Adrenal gland (tissue), 12 donors: ENCODE data around the gene PNPLA2. TPM values are rescaled to one million over a fixed set of nuclear protein-coding genes. Genes with fewer than 3 reads are reported as not detected.
A peak's percentile ranks its signal among the peaks of the same experiment; 100 is the strongest.

Source experiments
- DNase-seq, 7 donors: peaks; one replicate each; pipeline ENCODE4 v3.0.0-alpha.2; 2019 to 2020
- H3K27ac ChIP-seq, 5 donors: fragments of 200-600 bp; sonication (generic) in 4 of 5; 1 replicate in 3 of 5; 2 replicates in 2 of 5; pipeline versions ENCODE4 v1.5.1 to v1.8.0; 2016 to 2020; ENCODE audit warnings: mild to moderate bottlenecking in 1 of 5
- H3K27me3 ChIP-seq: fragments of 200-600 bp; 2 replicates; pipeline ENCODE4 v1.8.0; 2021
- H3K36me3 ChIP-seq, 2 donors: fragments of 200-600 bp; replicated peaks in 1 of 2; 1 replicate in 1 of 2; 2 replicates in 1 of 2; pipeline versions ENCODE4 v1.5.1 to v1.8.0; 2018 to 2022
- H3K4me1 ChIP-seq, 2 donors: fragments of 200-600 bp; replicated peaks in 1 of 2; 1 replicate in 1 of 2; 2 replicates in 1 of 2; pipeline versions ENCODE4 v1.5.1 to v1.8.0; 2018 to 2021
- H3K4me3 ChIP-seq, 4 donors: fragments of 200-600 bp; sonication (generic) in 3 of 4; one replicate each; pipeline ENCODE4 v1.5.1; 2016 to 2018
- H3K9me3 ChIP-seq, 3 donors: fragments of 200-600 bp; sonication (generic) in 1 of 3; replicated peaks in 1 of 3; 1 replicate in 2 of 3; 2 replicates in 1 of 3; pipeline versions ENCODE4 v1.5.1 to v1.8.0; 2016 to 2021
- CTCF ChIP-seq, 6 experiments: fragments of 450-650 bp in 4 of 6; fragments of 200-600 bp in 2 of 6; sonication (generic) in 1 of 6; IDR thresholded peaks; 1 replicate in 5 of 6; 2 replicates in 1 of 6; pipeline versions ENCODE4 v1.5.1 to v1.8.0; 2016 to 2021; ENCODE audit warnings: antibody characterized with exemption in 6 of 6, mild to moderate bottlenecking in 2 of 6, moderate library complexity in 1 of 6
- POLR2A ChIP-seq, 2 donors: fragments of 450-650 bp; IDR thresholded peaks; one replicate each; pipeline ENCODE4 v1.6.1; 2017; ENCODE audit warnings: antibody characterized with exemption in 2 of 2, mild to moderate bottlenecking in 2 of 2, moderate library complexity in 1 of 2
- WGBS, 4 donors: extraction: QIAGEN DNeasy Blood & Tissue Kit in 2 of 4; methylation state at CpG; one replicate each; pipeline versions ENCODE4 v1.1.5 to v1.1.7; 2013 to 2017; 5-methylcytosine and 5-hydroxymethylcytosine counted together
- intact Hi-C, 2 donors: fragments of 100-400 bp; cut with DNase I; formaldehyde crosslinking; loops; one replicate each; pipeline versions ENCODE4 v1.14.1 to v1.15.0; 2022 to 2023
- polyA plus RNA-seq, 3 donors: library from polyadenylated mRNA; stranded (reverse); fragments of 200-250 nt in 2 of 3; fragments of 350-450 nt in 1 of 3; fragmentation: Illumina TruSeq in 1 of 3; extraction: RNeasy Lipid Tissue Mini Kit (QIAGEN cat#74804) in 1 of 3; gene quantifications; one replicate each; pipeline ENCODE4 v1.2.3, GENCODE V29; 2013 to 2014
- total RNA-seq, 9 donors: library from RNA; depleted of rRNA in 4 of 9; stranded (reverse); fragments of >200 nt in 4 of 9; fragments of 120-200 nt in 1 of 9; fragmentation: NEBNext Ultra II Directional in 1 of 9; extraction: Animal tissue kit (Norgen Biotek cat#: 25700) in 1 of 9; gene quantifications; one replicate each; pipeline versions ENCODE4 v1.1.0 to v1.2.4, GENCODE V29; 2013 to 2023
- donor health status: healthy with polysubstance abuse.
- donor health status: Bipolar disorder and iron deficiency.
- donor health status: DM: yes; HTN: yes; CAD: no.
- donor health status: DM: no; HTN: no; CAD: no.
- donor health status: DM: no; HTN: no; CAD: no.
- donor health status: DM: yes; HTN: yes; CAD: no.

Gene PNPLA2
- total and polyA plus RNA-seq, 12 donors = 24.1 to 403 (median 124) TPM

- 31 to 43% (median 37%) methylated on average over 25 to 36 of the region's 36 CpGs for WGBS, 4 donors
- peak overlapping the region; percentile 62 to 96 (median 75) for H3K4me3 ChIP-seq
- H3K9me3 ChIP-seq = no peaks in the 10 kb centered on the region
- peak overlapping the region; percentile 95 to 98 (median 97) for H3K27ac ChIP-seq
- TF ChIP-seq POLR2A (IDR thresholded peaks at IDR 0.05) (no peak), CTCF (IDR thresholded peaks at IDR 0.05) (no peak)
- peaks cover 0 to 24% of the 10 kb centered on the region in 2 donors for H3K36me3 ChIP-seq
- no peaks in the 10 kb centered on the region for H3K27me3 ChIP-seq
- intact Hi-C loops = no loop called here
- DNase-seq = peak in 3 of 7 donors; percentile 88 to 92 (median 91)
- peaks cover 27 to 40% of the 10 kb centered on the region in 2 donors for H3K4me1 ChIP-seq
Observed at GRCh38 chr11:808427-809286, 10.1 kb upstream of the PNPLA2 start.

- peak within 1 kb of the TSS; percentile 66 to 96 (median 75) for H3K4me3 ChIP-seq
- H3K9me3 ChIP-seq = no peaks in the 10 kb centered on the region
- peaks cover 25 to 36% of the 10 kb centered on the region in 2 donors for H3K4me1 ChIP-seq
- H3K27me3 ChIP-seq = no peaks in the 10 kb centered on the region
- intact Hi-C loops = no loop called here
- TF ChIP-seq CTCF (IDR thresholded peaks at IDR 0.05) (no peak), POLR2A (IDR thresholded peaks at IDR 0.05) (peak; percentile 87 to 88)
- H3K27ac ChIP-seq = peak within 1 kb of the TSS; percentile 95 to 98 (median 97)
- WGBS, 4 donors = 0 to 1% (median 0%) methylated on average over 6 to 81 of the region's 81 CpGs
- H3K36me3 ChIP-seq = peaks cover 0 to 26% of the 10 kb centered on the region in 2 donors
- DNase-seq = peak; percentile 98 to 99 (median 98)
Observed at GRCh38 chr11:809287-810039, 9.3 kb upstream of the PNPLA2 start, which contains the start of gene RPLP2. Gene RPLP2, plus strand, starts transcription at chr11:809967. Its CDS starts 268 bp downstream, at chr11:810235.

GRCh38 chr11:810040-810567 lies 8.6 kb upstream of the PNPLA2 start:
- H3K27ac ChIP-seq = peak overlapping the region; percentile 95 to 98 (median 97)
- H3K36me3 ChIP-seq = peaks cover 0 to 26% of the 10 kb centered on the region in 2 donors
- TF ChIP-seq POLR2A (IDR thresholded peaks at IDR 0.05) = no peak
- peak in 1 of 6 experiments; percentile 16 for TF ChIP-seq CTCF (IDR thresholded peaks at IDR 0.05)
- H3K4me1 ChIP-seq = peaks cover 20 to 31% of the 10 kb centered on the region in 2 donors
- peak in 3 of 7 donors; percentile 43 to 51 (median 47) for DNase-seq
- H3K4me3 ChIP-seq = peak overlapping the region; percentile 66 to 96 (median 75)
- intact Hi-C loops = no loop called here
- no peaks in the 10 kb centered on the region for H3K27me3 ChIP-seq
- H3K9me3 ChIP-seq = no peaks in the 10 kb centered on the region
- 0 to 2% (median 0%) methylated on average over 2 to 55 of the region's 55 CpGs for WGBS, 4 donors
